Measurements from ENCODE around the gene NBPF6.
"Not testable (repeated sequence)": the region's sequence is repeated elsewhere in the genome, so short reads cannot be mapped to it uniquely, and the experiment has no call there.

NBPF6 gene, protein sequence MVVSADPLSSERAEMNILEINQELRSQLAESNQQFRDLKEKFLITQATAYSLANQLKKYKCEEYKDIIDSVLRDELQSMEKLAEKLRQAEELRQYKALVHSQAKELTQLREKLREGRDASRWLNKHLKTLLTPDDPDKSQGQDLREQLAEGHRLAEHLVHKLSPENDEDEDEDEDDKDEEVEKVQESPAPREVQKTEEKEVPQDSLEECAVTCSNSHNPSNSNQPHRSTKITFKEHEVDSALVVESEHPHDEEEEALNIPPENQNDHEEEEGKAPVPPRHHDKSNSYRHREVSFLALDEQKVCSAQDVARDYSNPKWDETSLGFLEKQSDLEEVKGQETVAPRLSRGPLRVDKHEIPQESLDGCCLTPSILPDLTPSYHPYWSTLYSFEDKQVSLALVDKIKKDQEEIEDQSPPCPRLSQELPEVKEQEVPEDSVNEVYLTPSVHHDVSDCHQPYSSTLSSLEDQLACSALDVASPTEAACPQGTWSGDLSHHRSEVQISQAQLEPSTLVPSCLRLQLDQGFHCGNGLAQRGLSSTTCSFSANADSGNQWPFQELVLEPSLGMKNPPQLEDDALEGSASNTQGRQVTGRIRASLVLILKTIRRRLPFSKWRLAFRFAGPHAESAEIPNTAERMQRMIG

DNA sequence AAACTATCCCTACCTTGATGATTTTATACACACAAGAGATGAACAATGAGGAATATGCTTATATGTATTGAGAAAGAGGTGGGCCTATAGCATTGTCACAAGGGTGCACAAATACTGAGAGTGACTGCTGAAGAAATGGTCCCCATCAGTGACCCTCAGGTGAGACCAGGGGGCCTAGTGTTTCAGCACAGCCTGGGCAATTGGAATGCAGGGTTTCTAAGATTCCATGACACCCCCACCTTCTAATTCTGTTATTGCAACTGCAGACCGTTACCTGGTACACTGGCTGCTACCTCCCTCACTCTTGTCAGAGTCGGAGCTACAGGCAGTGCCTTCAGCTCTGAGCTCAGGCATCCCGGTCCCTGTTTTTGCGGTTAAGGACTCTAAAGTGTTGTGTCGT is at the start of gene NBPF6:
NBPF6 (plus strand) TSS at position 301 of the 400 bp plus-strand sequence. CDS start 259 bp downstream, outside the sequence.
- not testable (repeated sequence) for DNase-seq (ENCODE audit: extremely low read depth in 1 of 2, low read depth in 1 of 2)

DNA sequence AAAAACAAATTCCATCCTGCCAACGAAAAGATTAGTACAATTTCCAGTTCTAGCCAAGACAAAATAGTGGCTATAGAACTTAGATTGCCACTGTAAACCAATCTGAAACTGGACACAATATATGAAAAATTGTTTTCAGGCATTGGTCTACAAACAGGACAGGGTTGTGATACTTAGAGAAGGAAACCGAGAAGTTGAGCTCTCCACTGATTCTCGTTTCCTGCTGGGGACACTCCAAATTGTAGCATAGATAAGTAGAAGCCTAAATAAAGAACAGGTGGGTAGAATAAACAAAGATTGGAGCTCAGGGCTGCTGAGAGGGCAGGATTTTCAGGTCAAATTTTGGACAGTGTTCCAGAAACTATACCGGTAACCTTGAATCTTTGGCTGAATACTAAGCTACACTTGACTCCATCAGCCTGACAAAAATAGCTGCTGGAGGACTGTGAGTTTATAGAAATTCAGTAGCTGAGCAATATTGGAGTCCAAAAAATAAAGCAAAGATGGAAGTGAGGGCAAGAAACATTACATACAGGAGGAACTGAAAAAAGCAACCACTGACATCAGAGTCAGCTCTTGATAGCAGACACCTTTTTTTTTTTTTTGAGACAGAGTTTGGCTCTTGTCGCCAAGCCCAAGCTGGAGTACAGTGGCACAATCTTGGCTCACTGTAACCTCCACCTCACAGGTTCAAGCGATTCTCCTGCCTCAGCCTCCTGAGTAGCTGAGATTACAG is 38.9 kb upstream of the NBPF6 start:
- not testable (repeated sequence) for DNase-seq (ENCODE audit: extremely low read depth in 1 of 2, low read depth in 1 of 2)

DNA sequence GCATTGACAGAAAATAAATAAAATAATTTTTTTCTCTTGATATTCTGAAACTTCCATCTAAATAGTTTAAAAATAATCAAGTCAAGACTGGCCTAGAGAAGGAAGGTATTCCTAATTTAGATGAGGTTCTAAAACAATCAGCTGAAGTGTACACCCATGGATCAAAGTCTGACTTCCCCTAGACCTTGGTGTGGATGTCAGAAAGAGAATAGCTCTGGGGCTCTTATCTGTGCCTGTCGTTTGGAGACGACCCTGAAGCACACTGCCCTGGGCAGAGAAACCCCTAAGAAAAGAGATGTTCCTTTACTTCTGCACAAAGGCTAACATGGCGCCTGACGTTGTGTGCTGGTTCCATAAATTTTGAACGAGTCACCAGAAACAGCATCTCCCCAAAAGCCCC is 30.0 kb upstream of the NBPF6 start:
- not testable (repeated sequence) for DNase-seq (ENCODE audit: extremely low read depth in 1 of 2, low read depth in 1 of 2)

DNA sequence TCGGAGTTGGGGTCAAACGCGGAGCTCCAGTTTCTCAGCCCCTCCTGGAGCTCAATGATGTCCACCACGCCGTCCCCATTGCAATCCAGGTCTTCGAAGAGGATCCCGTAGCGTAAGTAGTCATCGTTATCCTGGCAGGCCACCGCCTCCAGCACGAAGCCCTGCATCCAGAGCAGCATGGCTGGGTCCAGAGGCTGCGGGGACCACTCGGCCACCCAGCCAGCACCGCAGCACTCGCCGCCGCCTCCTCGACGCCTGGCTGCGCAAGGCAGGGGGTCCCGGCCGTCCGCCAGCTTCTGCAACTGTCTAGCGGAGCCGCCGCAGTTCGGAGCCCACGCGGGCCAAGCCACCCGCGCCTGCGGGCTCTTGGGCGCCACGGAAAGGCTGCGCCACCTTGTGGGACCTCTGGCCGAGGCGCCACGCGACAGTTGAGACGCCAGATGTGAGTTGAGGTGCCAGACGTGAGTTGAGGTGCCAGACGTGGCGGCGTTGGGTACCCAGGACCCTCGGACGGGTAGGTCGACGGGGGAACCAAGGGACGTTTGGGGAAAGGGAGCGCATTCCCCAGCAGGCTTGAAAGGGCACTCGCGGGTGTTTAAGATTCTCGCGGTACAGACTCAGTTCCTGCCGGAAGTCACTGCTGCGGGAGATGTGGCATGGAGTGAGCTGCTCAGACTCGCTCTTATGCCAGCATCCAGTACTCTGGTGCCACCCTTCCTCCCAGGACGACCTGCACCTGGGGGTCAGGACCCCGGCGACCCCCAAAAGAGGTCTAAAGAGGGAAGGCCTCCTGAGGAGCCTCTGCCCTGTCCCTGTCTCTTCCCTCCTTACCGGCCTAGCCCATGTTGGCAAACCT is 28.9 kb upstream of the NBPF6 start:
- not testable (repeated sequence) for DNase-seq (ENCODE audit: extremely low read depth in 1 of 2, low read depth in 1 of 2)

DNA sequence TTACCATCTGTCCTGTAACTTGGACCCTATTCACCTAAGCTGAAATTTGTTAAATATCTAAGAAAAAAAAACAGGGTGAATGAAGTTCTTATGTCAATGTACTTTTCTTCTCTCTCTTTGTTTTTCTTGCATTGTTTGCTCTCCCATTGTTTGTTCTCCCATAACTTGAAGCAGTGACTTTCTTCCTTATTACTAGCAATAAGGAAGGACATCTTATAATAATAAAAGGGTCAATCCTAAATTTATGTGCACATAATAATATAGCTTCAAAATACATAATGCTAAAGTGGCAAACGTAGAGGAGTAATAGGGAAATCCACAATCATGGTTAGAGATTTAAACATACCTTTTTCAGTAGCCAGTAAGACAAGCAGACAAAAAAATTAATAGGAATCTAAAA is 23.3 kb upstream of the NBPF6 start:
- DNase-seq (ENCODE audit: extremely low read depth in 1 of 2, low read depth in 1 of 2), result not testable (repeated sequence)

DNA sequence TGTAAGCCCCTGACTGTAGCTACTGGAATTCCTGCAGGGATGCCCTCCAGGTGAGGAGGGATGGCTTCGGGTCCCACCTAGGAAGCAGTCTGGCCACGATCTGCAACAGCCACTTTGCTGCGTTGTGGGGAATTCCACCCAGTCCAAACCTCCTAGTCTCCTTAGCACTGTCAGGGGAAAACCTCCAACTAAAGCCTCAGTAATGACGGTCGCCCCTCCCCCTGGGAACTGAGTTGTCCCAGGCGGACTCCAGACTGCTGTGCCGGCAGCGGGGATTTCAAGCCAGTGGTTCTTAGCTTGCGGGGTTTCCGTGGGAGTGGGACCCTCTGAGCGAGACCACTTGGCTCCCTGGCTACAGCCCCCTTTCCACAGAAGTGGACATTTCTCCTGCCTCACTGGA is 18.1 kb upstream of the NBPF6 start:
- not testable (repeated sequence) for DNase-seq (ENCODE audit: extremely low read depth in 1 of 2, low read depth in 1 of 2)

DNA sequence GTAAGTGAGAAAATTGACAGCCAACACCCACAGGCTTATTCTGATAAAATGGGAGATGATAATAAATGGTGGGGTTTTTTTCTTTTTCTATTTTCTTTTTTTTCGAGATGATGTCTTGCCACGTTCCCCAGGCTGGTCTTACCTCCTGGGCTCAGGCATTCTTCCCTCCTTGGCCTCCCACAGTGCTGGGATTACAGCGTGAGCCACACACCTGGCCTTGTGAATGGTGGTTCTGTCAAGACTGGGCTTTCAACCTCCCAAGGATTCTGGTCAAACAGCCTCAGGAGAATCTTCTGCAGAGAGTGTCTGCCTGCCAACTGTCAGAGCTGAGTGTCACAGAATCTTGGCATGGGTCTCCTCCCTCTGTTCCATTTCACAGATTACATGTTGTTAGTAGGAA is 16.7 kb upstream of the NBPF6 start:
- DNase-seq (ENCODE audit: extremely low read depth in 1 of 2, low read depth in 1 of 2), result not testable (repeated sequence)

DNA sequence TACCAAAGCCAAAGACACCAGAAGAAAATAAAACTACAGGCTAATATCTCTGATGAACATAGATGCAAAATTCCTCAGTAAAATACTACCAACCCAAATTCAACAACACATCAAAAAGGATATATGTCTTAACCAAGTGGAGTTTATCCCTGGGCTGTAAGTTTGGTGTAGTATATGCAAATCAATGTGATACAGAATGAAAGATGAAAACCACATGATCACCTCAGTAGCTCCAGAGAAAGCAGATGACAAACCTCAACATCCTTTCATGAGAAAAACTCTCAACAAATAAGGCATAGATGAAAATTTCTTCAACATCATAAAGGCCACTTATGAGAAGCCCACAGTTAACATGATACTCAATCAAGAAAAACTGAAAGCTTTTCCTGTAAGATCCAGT is 11.6 kb upstream of the NBPF6 start:
- not testable (repeated sequence) for DNase-seq (ENCODE audit: extremely low read depth in 1 of 2, low read depth in 1 of 2)

DNA sequence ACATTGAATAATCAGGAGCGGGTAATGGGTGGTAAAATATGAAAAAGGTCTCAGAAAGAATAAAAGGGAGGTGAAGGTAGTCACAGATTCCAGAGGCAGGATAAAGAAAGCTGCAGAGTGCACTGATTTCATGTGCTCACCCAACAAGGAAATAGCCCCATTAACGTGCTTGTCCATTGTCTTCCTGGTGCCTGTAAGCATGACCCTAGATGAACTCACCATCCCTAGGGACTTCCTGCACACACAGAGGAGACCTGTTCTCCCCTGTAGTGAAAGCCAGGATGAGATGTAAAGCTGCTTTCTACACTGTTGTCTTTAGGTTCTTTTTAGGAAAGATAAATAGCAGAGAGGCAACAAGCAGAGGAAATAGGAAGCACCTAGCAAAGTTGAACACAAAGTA is 4.4 kb downstream of the NBPF6 start:
- DNase-seq (ENCODE audit: extremely low read depth in 1 of 2, low read depth in 1 of 2), result not testable (repeated sequence)

DNA sequence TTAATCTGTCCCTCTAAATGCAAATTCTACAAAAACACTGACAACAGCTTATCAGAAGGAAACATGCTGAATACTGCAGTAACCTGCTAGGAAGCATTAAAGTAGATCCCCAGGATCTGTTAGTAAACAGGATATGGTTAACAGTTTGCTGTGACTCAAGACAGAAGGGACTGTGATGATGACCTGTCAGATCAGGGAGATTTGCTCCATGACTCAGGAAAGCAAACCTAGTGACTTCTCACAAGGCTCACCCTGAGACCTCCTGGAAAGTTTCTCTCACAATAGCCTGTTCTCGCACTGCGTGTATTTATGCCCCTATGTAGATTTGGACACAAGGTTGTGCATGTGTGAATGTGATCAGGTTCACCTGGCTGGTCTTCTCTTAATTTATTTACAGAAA is 8.5 kb downstream of the NBPF6 start:
- not testable (repeated sequence) for DNase-seq (ENCODE audit: extremely low read depth in 1 of 2, low read depth in 1 of 2)

DNA sequence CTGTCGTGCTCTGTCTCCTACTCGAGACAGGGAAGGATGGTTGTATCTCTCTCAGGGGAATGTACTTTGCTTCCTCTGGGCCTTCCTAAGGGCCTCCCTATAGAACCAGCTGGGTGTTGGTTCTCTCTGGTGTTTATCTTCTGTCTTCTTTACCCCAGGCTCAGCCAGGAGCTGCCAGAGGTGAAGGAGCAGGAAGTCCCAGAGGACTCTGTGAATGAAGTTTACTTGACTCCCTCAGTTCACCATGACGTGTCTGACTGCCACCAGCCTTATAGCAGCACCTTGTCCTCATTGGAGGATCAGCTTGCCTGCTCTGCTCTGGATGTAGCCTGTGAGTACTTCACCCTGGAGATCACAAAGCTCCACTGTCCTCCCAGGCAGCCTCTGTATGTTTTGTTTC is 11.6 kb downstream of the NBPF6 start:
- DNase-seq (ENCODE audit: extremely low read depth in 1 of 2, low read depth in 1 of 2), result not testable (repeated sequence)

DNA sequence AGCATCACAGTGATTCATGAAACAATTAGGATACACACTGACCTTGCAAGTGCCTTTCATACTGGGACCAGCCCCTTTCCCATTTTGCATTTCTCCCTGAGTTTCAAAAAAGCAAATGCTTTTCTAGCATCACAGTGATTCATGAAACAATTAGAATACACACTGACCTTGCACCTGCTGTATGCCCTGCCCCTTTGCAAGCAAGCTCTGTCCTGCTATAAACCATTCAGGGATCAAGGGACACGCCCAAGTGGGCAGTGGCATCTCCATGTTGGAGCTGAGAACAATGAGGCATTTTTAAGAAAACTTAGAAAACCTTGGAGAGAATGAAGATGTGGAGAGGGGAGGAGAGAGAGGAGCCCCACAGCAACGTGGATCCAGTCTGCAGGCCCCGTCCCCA is 13.8 kb downstream of the NBPF6 start:
- not testable (repeated sequence) for DNase-seq (ENCODE audit: extremely low read depth in 1 of 2, low read depth in 1 of 2)

DNA sequence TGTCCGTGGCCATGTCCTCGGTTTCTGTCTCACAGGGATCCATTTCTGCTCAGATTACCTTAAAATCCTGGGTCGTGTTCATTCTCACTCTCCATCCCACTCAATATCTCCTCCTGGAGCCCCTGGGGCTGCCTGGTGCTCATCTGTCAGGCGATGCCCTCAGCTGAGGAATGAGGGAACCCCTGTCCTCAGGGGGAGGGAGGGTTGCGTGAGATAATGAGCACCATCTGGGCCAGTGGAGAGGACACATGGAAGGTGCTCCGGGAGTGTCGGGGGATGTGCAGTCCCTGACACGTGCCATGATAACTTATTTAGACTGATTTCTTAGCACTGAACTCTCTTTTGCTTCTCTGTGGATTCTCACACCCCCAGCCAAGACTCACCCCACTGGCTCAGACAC is 16.0 kb downstream of the NBPF6 start:
- not testable (repeated sequence) for DNase-seq (ENCODE audit: extremely low read depth in 1 of 2, low read depth in 1 of 2)

DNA sequence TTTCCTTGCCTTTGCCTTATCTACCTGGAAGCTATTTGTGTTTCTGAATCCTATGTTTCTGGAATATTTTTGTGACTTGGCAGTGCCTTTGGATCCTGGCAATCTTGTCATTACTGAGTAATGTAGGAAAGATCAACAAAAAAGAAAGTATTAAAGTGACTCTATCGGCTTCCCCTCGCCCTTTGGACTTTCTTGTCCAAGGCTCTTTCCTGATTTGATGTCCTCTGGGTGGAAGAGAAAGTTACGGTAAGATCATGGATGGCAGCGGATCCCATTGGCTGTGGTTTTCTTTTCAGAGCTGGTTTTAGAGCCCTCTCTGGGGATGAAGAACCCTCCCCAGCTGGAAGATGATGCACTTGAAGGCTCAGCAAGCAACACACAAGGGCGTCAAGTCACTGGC is 17.0 kb downstream of the NBPF6 start:
- not testable (repeated sequence) for DNase-seq (ENCODE audit: extremely low read depth in 1 of 2, low read depth in 1 of 2)

DNA sequence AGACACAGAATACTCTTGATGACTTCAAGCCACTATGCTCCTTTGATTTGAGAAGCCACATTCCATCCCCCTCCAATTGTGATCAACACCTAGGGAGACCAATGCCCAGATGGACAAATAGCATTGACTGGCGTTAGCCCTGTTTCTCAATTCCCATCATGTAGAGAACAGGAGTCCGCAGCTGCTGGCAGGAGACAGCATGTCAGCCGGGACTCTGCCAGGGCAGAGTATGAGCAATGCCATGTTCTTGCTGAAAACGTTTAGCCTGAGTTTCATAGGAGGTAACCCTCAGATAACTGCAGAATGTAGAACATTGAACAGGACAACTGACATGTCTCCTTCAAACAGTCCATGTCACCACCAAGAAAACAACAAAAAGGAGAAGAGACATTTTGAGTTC is 20.6 kb downstream of the NBPF6 start:
- DNase-seq (ENCODE audit: extremely low read depth in 1 of 2, low read depth in 1 of 2), result not testable (repeated sequence)

DNA sequence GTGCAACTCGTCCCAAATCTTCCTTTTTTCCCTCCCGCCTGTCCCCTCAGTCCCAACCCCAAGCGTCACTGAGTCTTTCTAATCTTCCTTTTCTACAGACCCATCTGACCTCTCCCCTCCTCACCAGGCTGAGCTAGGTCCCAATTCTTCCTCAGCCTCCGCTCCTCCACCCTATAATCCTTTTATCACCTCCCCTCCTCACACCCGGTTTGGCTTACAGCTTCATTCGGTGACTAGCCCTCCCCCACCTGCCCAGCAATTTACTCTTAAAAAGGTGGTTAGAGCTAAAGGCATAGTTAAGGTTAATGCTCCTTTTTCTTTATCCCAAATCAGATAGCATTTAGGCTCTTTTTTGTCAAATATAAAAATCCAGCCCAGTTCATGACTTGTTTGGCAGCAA is 24.4 kb downstream of the NBPF6 start:
- not testable (repeated sequence) for DNase-seq (ENCODE audit: extremely low read depth in 1 of 2, low read depth in 1 of 2)

DNA sequence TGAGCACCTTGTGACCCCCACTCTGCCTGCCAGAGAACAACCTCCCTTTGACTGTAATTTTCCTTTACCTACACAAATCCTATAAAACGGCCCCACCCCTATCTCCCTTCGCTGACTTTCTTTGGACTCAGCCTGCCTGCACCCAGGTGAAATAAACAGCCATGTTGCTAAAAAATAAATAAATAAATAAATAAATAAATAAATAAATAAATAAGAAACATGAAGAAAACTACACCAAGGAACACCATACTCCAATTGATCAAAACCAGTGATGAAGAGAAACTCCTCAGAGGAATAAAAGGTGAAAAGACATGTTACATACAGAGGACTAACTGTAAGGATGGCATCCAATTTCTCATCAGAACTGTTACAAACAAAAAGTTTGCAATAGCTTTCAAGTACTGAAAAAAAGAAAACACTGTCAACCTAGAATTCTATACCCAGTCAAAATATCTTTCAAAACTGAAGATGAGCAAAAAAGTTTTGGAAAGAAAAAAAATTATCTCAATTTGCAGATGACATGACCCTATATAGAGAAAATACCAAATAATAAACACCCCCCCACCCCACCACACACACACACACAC is 28.4 kb downstream of the NBPF6 start:
- DNase-seq (ENCODE audit: extremely low read depth in 1 of 2, low read depth in 1 of 2), result no peak

DNA sequence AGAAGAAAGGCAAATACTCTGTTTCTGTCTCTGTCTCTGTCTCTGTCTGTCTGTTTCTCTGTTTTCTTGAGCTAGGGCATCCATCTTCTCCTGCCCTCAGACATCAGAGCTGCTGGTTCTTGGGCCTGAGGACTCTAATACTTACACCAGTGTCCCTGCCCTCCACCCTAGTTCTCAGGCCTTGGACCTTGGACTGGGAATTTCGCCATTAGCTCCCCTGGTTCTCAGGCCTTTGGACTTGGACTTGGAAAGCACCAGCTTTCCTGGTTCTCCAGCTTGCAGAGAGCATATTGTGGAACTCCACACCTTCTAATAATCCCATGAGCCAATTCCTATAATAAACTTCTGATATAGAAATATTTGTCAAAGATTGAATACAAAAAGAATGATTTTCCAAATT is 32.6 kb downstream of the NBPF6 start:
- DNase-seq (ENCODE audit: extremely low read depth in 1 of 2, low read depth in 1 of 2), result no peak

DNA sequence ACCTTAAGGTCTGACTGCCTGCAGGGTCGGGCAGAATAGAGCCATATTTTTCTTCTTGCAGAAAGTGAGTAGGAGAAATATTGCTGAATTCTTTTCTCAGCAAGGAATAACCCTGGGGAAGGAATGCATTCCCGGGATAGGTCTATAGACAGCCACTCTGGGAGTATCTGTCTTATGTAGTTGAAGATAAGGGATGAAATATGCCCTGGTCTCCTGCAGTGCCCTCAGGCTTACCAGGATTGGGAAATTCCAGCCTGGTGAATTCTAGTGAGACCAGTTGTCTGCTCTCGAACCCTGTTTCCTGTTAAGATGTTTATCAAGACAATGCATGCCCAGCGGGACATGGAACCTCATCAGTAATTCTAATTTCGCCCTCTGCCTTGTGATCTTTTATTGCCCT is 35.8 kb downstream of the NBPF6 start:
- not testable (repeated sequence) for DNase-seq (ENCODE audit: extremely low read depth in 1 of 2, low read depth in 1 of 2)

DNA sequence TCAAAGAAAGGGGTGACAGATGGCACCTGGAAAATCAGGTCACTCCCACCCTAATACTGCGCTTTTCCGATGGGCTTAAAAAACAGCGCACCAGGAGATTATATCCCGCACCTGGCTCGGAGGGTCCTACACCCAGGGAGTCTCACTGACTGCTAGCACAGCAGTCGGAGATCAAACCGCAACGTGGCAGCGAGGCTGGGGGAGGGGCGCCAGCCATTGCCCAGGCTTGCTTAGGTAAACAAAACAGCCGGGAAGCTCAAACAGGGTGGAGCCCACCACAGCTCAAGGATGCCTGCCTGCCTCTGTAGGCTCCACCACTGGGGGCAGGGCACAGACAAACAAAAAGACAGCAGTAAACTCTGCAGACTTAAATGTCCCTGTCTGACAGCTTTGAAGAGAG is 36.6 kb downstream of the NBPF6 start:
- not testable (repeated sequence) for DNase-seq (ENCODE audit: extremely low read depth in 1 of 2, low read depth in 1 of 2)

Data from stimulated activated CD8-positive, alpha-beta memory T cell treated with anti-CD3 and anti-CD28 coated beads, Interleukin-7, amount 100 ng/mL, for 48 hours (primary cell).